Transverse colon (tissue), 4 donors: ENCODE data around the gene TTYH1. TPM values are rescaled to one million over a fixed set of nuclear protein-coding genes. Genes with fewer than 3 reads are reported as not detected.

Experiments used
- DNase-seq: peaks from one replicate; pipeline ENCODE4 v3.0.0-alpha.2; 2019
- H3K27ac ChIP-seq, 4 donors: fragments of 200-600 bp; sonication (generic); 2 replicates each; pipeline ENCODE4 v1.5.1; 2016 to 2018; ENCODE audit warnings: inconsistent platforms in 4 of 4
- H3K27me3 ChIP-seq: fragments of 200-600 bp; sonication (generic); 2 replicates; pipeline ENCODE4 v1.5.1; 2017; ENCODE audit warnings: inconsistent platforms
- H3K36me3 ChIP-seq, 4 donors: fragments of 200-600 bp; sonication (generic); 2 replicates each; pipeline ENCODE4 v1.5.1; 2017 to 2019; ENCODE audit warnings: inconsistent platforms in 4 of 4
- H3K4me1 ChIP-seq, 4 donors: fragments of 200-600 bp; sonication (generic); 2 replicates each; pipeline ENCODE4 v1.5.1; 2017 to 2020; ENCODE audit warnings: inconsistent platforms in 4 of 4
- H3K4me3 ChIP-seq, 4 donors: fragments of 200-600 bp; sonication (generic); 1 replicate in 1 of 4; 2 replicates in 3 of 4; pipeline versions ENCODE4 v1.5.1 to v1.6.1; 2017 to 2019; ENCODE audit warnings: inconsistent platforms in 4 of 4
- H3K9me3 ChIP-seq, 2 donors: fragments of 200-600 bp; sonication (generic); 2 replicates each; pipeline ENCODE4 v1.5.1; 2017 to 2019; ENCODE audit warnings: inconsistent platforms in 2 of 2
- CTCF ChIP-seq, 5 experiments: fragments of 200-600 bp in 3 of 5; fragments of 450-650 bp in 2 of 5; sonication (generic) in 3 of 5; IDR thresholded peaks; 1 replicate in 2 of 5; 2 replicates in 3 of 5; pipeline ENCODE4 v1.5.1; 2016 to 2017; ENCODE audit warnings: antibody characterized with exemption in 5 of 5, inconsistent platforms in 3 of 5, mild to moderate bottlenecking in 2 of 5, moderate library complexity in 1 of 5
- EP300 ChIP-seq: sonication (generic); formaldehyde crosslinking; IDR thresholded peaks from one replicate; pipeline ENCODE4 v1.6.1; 2017; ENCODE audit warnings: antibody characterized with exemption, low read depth
- POLR2A ChIP-seq: fragments of 450-650 bp; IDR thresholded peaks from one replicate; pipeline ENCODE4 v1.6.1; 2016; ENCODE audit warnings: antibody characterized with exemption, mild to moderate bottlenecking, moderate library complexity
- POLR2AphosphoS5 ChIP-seq, 3 donors: sonication (generic); formaldehyde crosslinking; IDR thresholded peaks; one replicate each; pipeline ENCODE4 v1.6.1; 2016; ENCODE audit warnings: antibody characterized with exemption in 3 of 3
- WGBS, 2 donors: methylation state at CpG; one replicate each; pipeline ENCODE4 v1.1.5; 2018; ENCODE audit warnings: low coverage in 1 of 2; 5-methylcytosine and 5-hydroxymethylcytosine counted together
- in situ Hi-C, 4 donors: fragments of 200-750 bp; cut with MboI; loops; one replicate each; pipeline versions ENCODE4 v1.15.0 to v1.15.1; 2017; ENCODE audit warnings: low sequenced_read_pairs in 3 of 4, low pct_ligation_motif_present in 1 of 4, low pct_unique_long_range_greater_than_20kb in 1 of 4
- intact Hi-C: fragments of 100-400 bp; cut with DNase I; formaldehyde crosslinking; loops from one replicate; pipeline ENCODE4 v1.15.1; 2023; ENCODE audit warnings: low total_unique reads
- total RNA-seq, 4 donors: library from RNA; depleted of rRNA; stranded (reverse); fragments of >200 nt; gene quantifications; one replicate each; pipeline ENCODE4 v1.1.0, GENCODE V29; 2016

The TTYH1 gene
- total RNA-seq, 4 donors from 2014 or later = 1.1 to 7.5 (median 3.0) TPM

- TF ChIP-seq POLR2A (peak; percentile 76), EP300 (no peak), POLR2AphosphoS5 (IDR thresholded peaks at IDR 0.05) (peak in 2 of 3 donors; percentile 42 to 53)
- H3K36me3 ChIP-seq = no peaks in the 10 kb centered on the region
- peak overlapping the region; percentile 96 to 99 (median 98) for H3K27ac ChIP-seq
- peak; percentile 62 for DNase-seq
- in situ Hi-C loops = no loop called here
- no peaks in the 10 kb centered on the region for H3K9me3 ChIP-seq
- peaks cover 15% of the 10 kb centered on the region for H3K27me3 ChIP-seq
- WGBS, 2 donors = 9 to 14% methylated on average over 1 to 48 of the region's 60 CpGs
- intact Hi-C loops = no loop called here
- peaks cover 10 to 54% (median 42%) of the 10 kb centered on the region in 4 donors for H3K4me1 ChIP-seq
- peak overlapping the region; percentile 35 to 74 (median 62) for H3K4me3 ChIP-seq
These were observed 55.9 kb downstream of the TTYH1 start for GRCh38 chr19:54470991-54471782.

- Histone ChIP-seq H3K27ac (peak within 1 kb of the TSS; percentile 86 to 96 (median 92)), H3K4me3 (peak within 1 kb of the TSS; percentile 29 to 63 (median 48)), H3K27me3 (peaks cover 15% of the 10 kb centered on the region), H3K9me3 (no peaks in the 10 kb centered on the region), H3K4me1 (peaks cover 10 to 48% (median 35%) of the 10 kb centered on the region in 4 donors), H3K36me3 (no peaks in the 10 kb centered on the region)
- intact Hi-C loops = no loop called here
- in situ Hi-C loops = no loop called here
- 10% methylated on average over 7 to 14 of the region's 14 CpGs for WGBS, 2 donors
- no peak for TF ChIP-seq EP300
- TF ChIP-seq POLR2AphosphoS5 (IDR thresholded peaks at IDR 0.05) = peak; percentile 79 to 91 (median 79)
- TF ChIP-seq POLR2A = peak; percentile 93
- DNase-seq = peak; percentile 86
These were observed 58.0 kb downstream of the TTYH1 start, which contains the start of gene CDC42EP5 for GRCh38 chr19:54473071-54473891. CDC42EP5 (minus strand) TSS chr19:54473296; CDS start chr19:54465547, 7,749 bp downstream.

- in situ Hi-C loops (no loop called here), intact Hi-C loops (no loop called here)
- peak overlapping the region; percentile 86 to 96 (median 92) for H3K27ac ChIP-seq
- H3K9me3 ChIP-seq = no peaks in the 10 kb centered on the region
- H3K4me3 ChIP-seq = peak overlapping the region in 3 of 4 donors; percentile 42 to 63 (median 54)
- TF ChIP-seq CTCF (IDR thresholded peaks at IDR 0.05) = no peak
- TF ChIP-seq POLR2A = no peak
- TF ChIP-seq POLR2AphosphoS5 (IDR thresholded peaks at IDR 0.05) = no peak
- no peak for TF ChIP-seq EP300
- no peak for DNase-seq
- H3K36me3 ChIP-seq = no peaks in the 10 kb centered on the region
- 45 to 57% methylated on average over 1 to 6 of the region's 6 CpGs for WGBS, 2 donors
- peaks cover 9 to 43% (median 32%) of the 10 kb centered on the region in 4 donors for H3K4me1 ChIP-seq
- H3K27me3 ChIP-seq = peaks cover 15% of the 10 kb centered on the region
These were observed 58.7 kb downstream of the TTYH1 start for GRCh38 chr19:54473892-54474372.

GRCh38 chr19:54475706-54476105, 60.4 kb downstream of the TTYH1 start:
- Histone ChIP-seq H3K27ac (no peak overlapping the region), H3K27me3 (peaks cover 21% of the 10 kb centered on the region), H3K36me3 (no peaks in the 10 kb centered on the region), H3K4me1 (peaks cover 4 to 25% (median 15%) of the 10 kb centered on the region in 4 donors), H3K9me3 (no peaks in the 10 kb centered on the region), H3K4me3 (no peak overlapping the region)
- in situ Hi-C loops = no loop called here
- TF ChIP-seq POLR2A (no peak), EP300 (no peak), CTCF (IDR thresholded peaks at IDR 0.05) (no peak), POLR2AphosphoS5 (IDR thresholded peaks at IDR 0.05) (no peak)
- 50 to 93% methylated on average over 1 to 11 of the region's 11 CpGs for WGBS, 2 donors
- intact Hi-C loops = no loop called here
- DNase-seq = no peak
